ENCODE results near the gene OR1L8.
"Not testable (repeated sequence)": the region's sequence is repeated elsewhere in the genome, so short reads cannot be mapped to it uniquely, and the experiment has no call there.

OR1L8 gene, protein sequence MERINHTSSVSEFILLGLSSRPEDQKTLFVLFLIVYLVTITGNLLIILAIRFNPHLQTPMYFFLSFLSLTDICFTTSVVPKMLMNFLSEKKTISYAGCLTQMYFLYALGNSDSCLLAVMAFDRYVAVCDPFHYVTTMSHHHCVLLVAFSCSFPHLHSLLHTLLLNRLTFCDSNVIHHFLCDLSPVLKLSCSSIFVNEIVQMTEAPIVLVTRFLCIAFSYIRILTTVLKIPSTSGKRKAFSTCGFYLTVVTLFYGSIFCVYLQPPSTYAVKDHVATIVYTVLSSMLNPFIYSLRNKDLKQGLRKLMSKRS

DNA sequence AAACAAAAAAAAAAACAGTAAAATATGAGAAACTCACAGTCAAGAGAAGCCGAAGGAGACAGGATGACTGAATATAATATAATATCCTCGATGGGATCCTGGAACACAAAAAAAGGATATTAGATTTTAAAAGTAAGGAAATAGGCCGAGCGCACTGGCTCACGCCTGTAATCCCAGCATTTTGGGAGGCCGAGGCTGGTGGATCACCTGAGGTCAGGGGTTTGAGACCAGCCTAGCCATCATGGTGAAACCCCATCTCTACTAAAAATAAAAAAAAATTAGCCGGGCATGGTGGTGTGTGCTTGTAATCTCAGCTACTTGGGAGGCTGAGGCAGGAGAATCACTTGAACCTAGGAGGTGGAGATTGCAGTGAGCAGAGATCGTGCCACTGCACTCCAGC is at the start of gene OR1L8:
Gene OR1L8, minus strand, starts transcription at position 101 of the 400 bp plus-strand sequence. CDS start 14,907 bp downstream, outside the sequence.
- DNase-seq (ENCODE audit: low read depth in 2 of 2) = not testable (repeated sequence)

GRCh38 chr9:122619996-122620395 is 36.8 kb upstream of the OR1L8 start:
- DNase-seq (ENCODE audit: low read depth in 2 of 2) = no peak

DNA sequence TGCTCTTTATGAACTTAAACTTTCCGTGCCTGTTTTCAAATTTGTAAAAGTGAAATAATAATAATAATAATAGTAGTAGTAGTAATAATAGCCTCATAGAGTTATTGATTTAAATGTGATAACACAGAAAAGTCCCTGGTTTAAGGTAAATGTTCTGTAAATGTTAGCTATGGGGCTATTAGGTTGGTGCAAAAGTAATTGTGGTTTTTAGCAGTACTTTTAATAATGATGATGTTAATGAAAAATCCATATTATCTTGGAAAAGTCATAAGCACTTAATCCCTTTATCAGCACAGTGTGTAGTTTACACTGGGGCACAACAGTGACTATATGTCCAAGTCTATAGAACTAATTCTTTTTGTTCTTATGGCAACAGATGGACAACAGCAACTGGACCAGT is 31.2 kb upstream of the OR1L8 start, which contains the start of gene OR1Q1:
Gene OR1Q1, plus strand, starts transcription at position 377 of the 400 bp plus-strand sequence. Its CDS starts 0 bp downstream, at position 377.
- no peak for DNase-seq (ENCODE audit: low read depth in 2 of 2)

- no peak for DNase-seq (ENCODE audit: low read depth in 2 of 2)
Measured at GRCh38 chr9:122609804-122610203, 26.6 kb upstream of the OR1L8 start.

GRCh38 chr9:122606587-122606986 is 23.4 kb upstream of the OR1L8 start:
- DNase-seq (ENCODE audit: low read depth in 2 of 2) = no peak

- DNase-seq (ENCODE audit: low read depth in 2 of 2) = no peak
Measured at GRCh38 chr9:122605691-122606090, 22.5 kb upstream of the OR1L8 start.

GRCh38 chr9:122580360-122580759 is 2.8 kb downstream of the OR1L8 start:
- no peak for DNase-seq (ENCODE audit: low read depth in 2 of 2)

- DNase-seq (ENCODE audit: low read depth in 2 of 2) = no peak
Measured at GRCh38 chr9:122579874-122580273, 3.3 kb downstream of the OR1L8 start.

GRCh38 chr9:122572456-122572855 is 10.7 kb downstream of the OR1L8 start:
- no peak for DNase-seq (ENCODE audit: low read depth in 2 of 2)

DNA sequence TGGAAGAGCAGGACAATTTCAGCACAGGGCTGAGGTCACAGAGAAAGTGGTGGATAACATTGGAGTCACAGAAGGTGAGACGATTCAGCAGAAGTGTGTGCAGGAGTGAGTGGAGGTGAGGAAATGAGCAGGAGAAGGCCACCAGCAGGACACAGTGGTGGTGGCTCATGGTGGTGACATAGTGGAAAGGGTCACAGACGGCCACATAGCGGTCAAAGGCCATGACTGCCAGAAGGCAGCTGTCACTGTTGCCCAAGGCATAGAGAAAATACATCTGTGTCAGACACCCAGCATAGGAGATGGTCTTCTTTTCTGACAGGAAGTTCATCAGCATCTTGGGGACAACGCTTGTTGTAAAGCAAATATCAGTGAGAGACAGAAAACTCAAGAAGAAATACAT is 15.3 kb downstream of the OR1L8 start:
- DNase-seq (ENCODE audit: low read depth in 2 of 2) = no peak

- DNase-seq (ENCODE audit: low read depth in 2 of 2) = no peak
Measured at GRCh38 chr9:122562134-122562760, 20.9 kb downstream of the OR1L8 start.

GRCh38 chr9:122561446-122561845 is 21.7 kb downstream of the OR1L8 start:
- DNase-seq (ENCODE audit: low read depth in 2 of 2) = no peak

GRCh38 chr9:122552812-122553211 is 30.4 kb downstream of the OR1L8 start, which contains the start of gene OR1N2:
TSS of gene OR1N2 (plus strand) at chr9:122553112. CDS start at chr9:122553212, 100 bp downstream.
- no peak for DNase-seq (ENCODE audit: low read depth in 2 of 2)

DNA sequence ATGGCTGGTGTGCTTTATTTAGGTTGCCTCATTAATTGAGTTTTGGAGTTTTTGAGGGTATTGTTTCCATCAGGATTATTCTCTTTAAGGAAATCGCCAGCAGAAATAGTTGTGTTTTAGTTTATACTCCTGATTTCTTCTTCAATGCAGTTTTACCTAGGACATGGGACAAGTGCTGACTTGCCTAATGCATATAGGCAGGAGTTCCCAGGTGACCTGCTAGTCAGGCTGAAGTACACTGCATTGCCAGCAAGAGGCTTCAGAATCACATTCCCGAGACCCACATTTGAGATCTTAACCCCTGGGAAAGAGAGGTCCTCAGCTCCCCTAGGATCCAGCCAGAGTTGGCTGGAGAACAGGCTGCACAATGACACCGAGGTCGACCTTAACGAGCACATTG is 31.8 kb downstream of the OR1L8 start:
- DNase-seq (ENCODE audit: low read depth in 2 of 2) = no peak

DNA sequence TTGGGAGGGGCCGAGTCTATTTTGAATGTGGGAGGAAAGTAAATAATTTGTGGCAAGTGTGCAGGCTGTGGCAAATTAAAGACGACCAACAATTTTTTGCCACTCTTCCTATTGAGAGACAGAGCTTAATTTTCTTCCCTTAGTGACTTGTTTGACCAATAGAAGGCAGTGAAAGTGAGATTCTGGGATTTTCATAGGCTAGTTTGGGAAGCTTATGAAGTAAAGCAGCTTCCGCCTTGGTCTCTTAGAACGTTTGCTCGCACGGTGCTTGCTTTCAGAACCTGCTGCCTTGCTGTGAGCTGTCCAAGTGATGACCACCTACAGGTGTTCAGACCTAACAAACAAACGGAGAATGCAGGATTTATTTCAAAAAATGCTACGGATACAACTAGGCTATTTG is 37.0 kb downstream of the OR1L8 start:
- no peak for DNase-seq (ENCODE audit: low read depth in 2 of 2)

DNA sequence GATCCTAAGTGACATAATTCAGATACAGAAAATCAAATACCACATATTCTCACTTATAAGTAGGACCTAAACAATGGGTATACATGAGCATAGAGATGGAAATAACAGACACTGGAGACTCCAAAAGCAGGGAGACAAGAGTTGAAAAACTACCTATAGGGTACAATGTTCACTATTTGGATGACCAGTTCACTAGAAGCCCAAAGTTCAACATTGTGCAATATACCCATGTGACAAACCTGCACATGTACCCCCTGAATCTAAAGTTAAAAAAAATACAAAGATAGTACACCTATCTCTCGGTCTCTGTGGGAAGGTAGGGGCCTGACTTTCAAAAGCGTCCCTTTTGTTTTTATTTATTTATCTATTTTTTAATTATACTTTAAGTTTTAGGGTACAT is 44.4 kb downstream of the OR1L8 start:
- DNase-seq (ENCODE audit: low read depth in 2 of 2) = no peak

DNA sequence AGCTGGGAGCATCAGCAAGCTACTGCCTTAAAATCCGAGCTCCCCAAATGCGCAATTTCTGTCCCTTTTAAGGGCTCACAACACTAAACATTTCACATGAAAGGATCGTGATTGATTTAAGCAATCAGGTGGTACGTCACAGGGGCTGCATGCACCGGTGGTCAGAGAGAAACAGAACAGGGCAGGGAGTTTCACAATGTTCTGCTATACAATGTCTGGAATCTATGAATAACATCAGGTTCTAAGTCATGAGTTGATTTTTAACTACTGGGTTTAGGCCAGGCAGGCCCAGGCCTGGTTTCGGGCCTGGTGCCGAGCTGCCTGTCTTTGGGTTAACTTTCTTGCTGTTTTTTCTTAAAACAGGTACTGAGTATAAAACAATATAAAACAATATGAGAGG is 46.1 kb downstream of the OR1L8 start:
- not testable (repeated sequence) for DNase-seq (ENCODE audit: low read depth in 2 of 2)

DNA sequence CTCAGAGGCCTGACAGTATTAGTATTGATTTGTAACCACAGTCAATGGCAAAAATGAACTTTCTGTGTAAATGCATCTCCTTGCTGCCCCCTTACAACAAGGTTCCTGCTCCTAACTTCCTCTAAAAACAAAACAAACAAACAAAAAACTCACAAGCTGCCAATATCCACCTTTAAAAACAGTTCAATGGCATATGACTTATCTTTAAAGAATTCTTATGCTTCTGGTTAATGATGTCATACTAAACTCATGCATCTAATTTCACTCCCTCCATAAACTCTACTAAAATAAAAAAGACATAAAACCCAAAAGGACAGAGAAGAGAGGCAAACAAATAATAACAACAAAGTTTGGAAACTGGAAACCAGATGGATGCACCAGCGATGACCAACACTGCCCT is 47.0 kb downstream of the OR1L8 start:
- no peak for DNase-seq (ENCODE audit: low read depth in 2 of 2)

- not testable (repeated sequence) for DNase-seq (ENCODE audit: low read depth in 2 of 2)
Measured at GRCh38 chr9:122531157-122531556, 52.0 kb downstream of the OR1L8 start.

DNA sequence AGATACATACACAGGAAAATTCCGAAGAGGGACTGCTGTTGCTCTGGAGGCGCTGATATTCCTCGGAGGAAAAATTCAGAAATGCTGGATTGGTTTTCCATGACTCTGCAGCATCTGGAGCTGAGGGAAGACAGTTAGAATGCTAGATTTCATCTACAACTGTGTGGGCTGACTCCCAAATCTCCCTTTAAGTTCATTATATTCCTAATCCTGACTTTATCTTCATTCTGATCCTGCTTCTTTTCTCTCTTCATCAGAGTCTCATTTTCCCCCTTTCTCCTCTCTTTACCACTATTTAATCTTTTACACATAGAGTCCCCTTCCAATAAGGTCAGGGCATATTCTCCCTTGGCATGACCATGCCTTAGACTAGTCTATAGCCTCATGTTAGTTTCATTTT is 56.0 kb downstream of the OR1L8 start, which contains the start of gene OR1N1:
Gene OR1N1, minus strand, starts transcription at position 101 of the 400 bp plus-strand sequence. Its CDS starts 0 bp downstream, at position 101.
- no peak for DNase-seq (ENCODE audit: low read depth in 2 of 2)

DNA sequence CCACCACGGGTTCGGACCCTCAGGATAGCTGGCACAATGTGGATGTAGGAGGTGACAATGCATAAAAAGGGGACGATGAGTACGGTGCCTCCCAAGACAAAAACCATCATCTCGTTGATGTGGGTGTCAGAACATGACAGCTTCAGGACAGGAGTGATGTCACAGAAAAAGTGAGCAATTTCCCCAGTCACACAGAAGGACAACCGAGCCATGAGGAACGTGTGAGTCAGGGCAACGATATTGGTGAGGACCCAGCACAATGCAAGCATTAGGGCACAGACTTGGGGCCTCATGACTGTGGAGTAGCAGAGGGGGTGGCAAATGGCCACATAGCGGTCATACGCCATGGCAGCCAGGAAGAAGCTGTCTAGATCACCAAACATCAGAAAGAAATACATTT is 56.6 kb downstream of the OR1L8 start:
- DNase-seq (ENCODE audit: low read depth in 2 of 2) = no peak

GRCh38 chr9:122519376-122519775 is 63.8 kb downstream of the OR1L8 start:
- DNase-seq (ENCODE audit: low read depth in 2 of 2) = no peak

DNA sequence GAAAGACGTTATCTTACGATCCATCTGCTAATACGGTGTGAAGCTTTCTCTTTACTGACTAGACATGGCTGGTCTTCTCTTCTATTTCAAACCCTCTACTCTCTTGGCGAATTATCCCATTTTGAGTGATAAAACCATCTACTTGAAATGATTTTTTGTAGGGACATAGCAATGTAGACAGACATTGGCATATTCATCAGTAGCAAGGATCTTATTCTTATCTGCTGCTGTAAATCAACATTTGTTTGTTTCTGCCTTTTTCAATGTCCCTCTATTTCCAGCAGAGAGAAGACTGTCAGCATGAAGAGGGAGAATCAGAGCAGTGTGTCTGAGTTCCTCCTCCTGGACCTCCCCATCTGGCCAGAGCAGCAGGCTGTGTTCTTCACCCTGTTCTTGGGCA is 64.3 kb downstream of the OR1L8 start, which contains the start of gene OR1J4:
Gene OR1J4, plus strand, starts transcription at position 301 of the 400 bp plus-strand sequence. Its CDS starts 0 bp downstream, at position 301.
- DNase-seq (ENCODE audit: low read depth in 2 of 2) = no peak
